HEK293 (cell line): ENCODE data around the gene ANTKMT.

Source experiments
- GFI1B ChIP-seq: fragments of 450-650 bp; formaldehyde crosslinking; IDR thresholded peaks from 2 replicates; pipeline ENCODE4 v1.5.1; 2016; ENCODE audit warnings: missing biosample characterization, missing genetic modification characterization
- KLF10 ChIP-seq: fragments of 450-650 bp; IDR thresholded peaks from 2 replicates; pipeline ENCODE4 v1.5.1; 2018; ENCODE audit warnings: missing biosample characterization, mild to moderate bottlenecking, missing genetic modification characterization
- KLF8 ChIP-seq: fragments of 450-650 bp; formaldehyde crosslinking; IDR thresholded peaks from 2 replicates; pipeline ENCODE4 v1.5.1; 2016; ENCODE audit warnings: missing biosample characterization, missing genetic modification characterization
- KLF9 ChIP-seq: fragments of 450-650 bp; formaldehyde crosslinking; IDR thresholded peaks from 2 replicates; pipeline ENCODE4 v1.5.1; 2016; ENCODE audit warnings: missing biosample characterization, missing genetic modification characterization, low read depth
- RBAK ChIP-seq: fragments of 450-650 bp; formaldehyde crosslinking; IDR thresholded peaks from 2 replicates; pipeline ENCODE4 v1.5.1; 2016; ENCODE audit warnings: missing biosample characterization, missing genetic modification characterization
- SCRT1 ChIP-seq: fragments of 450-650 bp; formaldehyde crosslinking; IDR thresholded peaks from 2 replicates; pipeline ENCODE4 v1.5.1; 2016; ENCODE audit warnings: missing biosample characterization, missing genetic modification characterization, borderline replicate concordance
- SP2 ChIP-seq: fragments of 450-650 bp; formaldehyde crosslinking; IDR thresholded peaks from 2 replicates; pipeline ENCODE4 v1.5.1; 2016; ENCODE audit warnings: missing biosample characterization, missing genetic modification characterization
- SP3 ChIP-seq: fragments of 450-650 bp; formaldehyde crosslinking; IDR thresholded peaks from 2 replicates; pipeline ENCODE4 v1.5.1; 2016; ENCODE audit warnings: missing biosample characterization, missing genetic modification characterization
- SP7 ChIP-seq: fragments of 450-650 bp; formaldehyde crosslinking; IDR thresholded peaks from 2 replicates; pipeline ENCODE4 v1.5.1; 2016; ENCODE audit warnings: missing biosample characterization, missing genetic modification characterization
- ZBTB17 ChIP-seq: fragments of 450-650 bp; formaldehyde crosslinking; IDR thresholded peaks from 2 replicates; pipeline ENCODE4 v1.5.1; 2016; ENCODE audit warnings: missing biosample characterization, missing genetic modification characterization
- ZBTB8A ChIP-seq: fragments of 450-650 bp; formaldehyde crosslinking; IDR thresholded peaks from 2 replicates; pipeline ENCODE4 v1.5.1; 2016; ENCODE audit warnings: missing biosample characterization, missing genetic modification characterization
- ZFP69B ChIP-seq: fragments of 450-650 bp; formaldehyde crosslinking; IDR thresholded peaks from 2 replicates; pipeline ENCODE4 v1.5.1; 2016; ENCODE audit warnings: missing biosample characterization, missing genetic modification characterization
- ZNF112 ChIP-seq: fragments of 450-650 bp; formaldehyde crosslinking; IDR thresholded peaks from 2 replicates; pipeline ENCODE4 v1.5.0; 2017; ENCODE audit warnings: missing biosample characterization, missing genetic modification characterization
- ZNF175 ChIP-seq: fragments of 450-650 bp; formaldehyde crosslinking; IDR thresholded peaks from 2 replicates; pipeline ENCODE4 v1.5.1; 2016; ENCODE audit warnings: missing biosample characterization, missing genetic modification characterization
- ZNF2 ChIP-seq: fragments of 450-650 bp; formaldehyde crosslinking; IDR thresholded peaks from 2 replicates; pipeline ENCODE4 v1.5.1; 2016; ENCODE audit warnings: missing biosample characterization, missing genetic modification characterization
- ZNF239 ChIP-seq: fragments of 450-650 bp; formaldehyde crosslinking; IDR thresholded peaks from 2 replicates; pipeline ENCODE4 v1.5.1; 2016; ENCODE audit warnings: missing biosample characterization, missing genetic modification characterization
- ZNF600 ChIP-seq: fragments of 450-650 bp; formaldehyde crosslinking; IDR thresholded peaks from 2 replicates; pipeline ENCODE4 v1.5.1; 2016; ENCODE audit warnings: missing biosample characterization, missing genetic modification characterization
- ZNF629 ChIP-seq: fragments of 450-650 bp; formaldehyde crosslinking; IDR thresholded peaks from 2 replicates; pipeline ENCODE4 v1.5.1; 2017; ENCODE audit warnings: missing biosample characterization, missing genetic modification characterization
- ZNF664 ChIP-seq: fragments of 450-650 bp; formaldehyde crosslinking; IDR thresholded peaks from 2 replicates; pipeline ENCODE4 v1.5.1; 2016; ENCODE audit warnings: missing biosample characterization, missing genetic modification characterization
- ZNF670 ChIP-seq: fragments of 450-650 bp; formaldehyde crosslinking; IDR thresholded peaks from 2 replicates; pipeline ENCODE4 v1.5.1; 2016; ENCODE audit warnings: missing biosample characterization, missing genetic modification characterization, low read depth
- ZNF76 ChIP-seq: fragments of 450-650 bp; formaldehyde crosslinking; IDR thresholded peaks from 2 replicates; pipeline ENCODE4; 2016; ENCODE audit warnings: low read depth, missing biosample characterization, missing genetic modification characterization, borderline replicate concordance
- TF ChIP-seq, protein P1 (sequence below): IDR thresholded peaks from 2 replicates; pipeline ENCODE4 v1.6.1; 2011; ENCODE audit warnings: mild to moderate bottlenecking, low read depth, low read length, borderline replicate concordance
- TF ChIP-seq, protein P2 (sequence below): fragments of 450-650 bp; formaldehyde crosslinking; IDR thresholded peaks from 2 replicates; pipeline ENCODE4; 2016; ENCODE audit warnings: missing biosample characterization, missing genetic modification characterization
- TF ChIP-seq, protein P3 (sequence below): fragments of 450-650 bp; formaldehyde crosslinking; IDR thresholded peaks from 2 replicates; pipeline ENCODE4 v1.5.1; 2016; ENCODE audit warnings: missing biosample characterization, missing genetic modification characterization
- TF ChIP-seq, protein P4 (sequence below): fragments of 450-650 bp; formaldehyde crosslinking; IDR thresholded peaks from 2 replicates; pipeline ENCODE4 v1.5.1; 2016; ENCODE audit warnings: missing biosample characterization, missing genetic modification characterization
- TF ChIP-seq, protein P5 (sequence below): fragments of 450-650 bp; formaldehyde crosslinking; IDR thresholded peaks from 2 replicates; pipeline ENCODE4 v1.5.1; 2016; ENCODE audit warnings: missing biosample characterization, missing genetic modification characterization
- TF ChIP-seq, protein P6 (sequence below): fragments of 450-650 bp; formaldehyde crosslinking; conservative IDR thresholded peaks from 2 replicates; pipeline ENCODE4 v1.5.1; 2016; ENCODE audit warnings: low read depth, missing biosample characterization, missing genetic modification characterization

ANTKMT gene

DNA sequence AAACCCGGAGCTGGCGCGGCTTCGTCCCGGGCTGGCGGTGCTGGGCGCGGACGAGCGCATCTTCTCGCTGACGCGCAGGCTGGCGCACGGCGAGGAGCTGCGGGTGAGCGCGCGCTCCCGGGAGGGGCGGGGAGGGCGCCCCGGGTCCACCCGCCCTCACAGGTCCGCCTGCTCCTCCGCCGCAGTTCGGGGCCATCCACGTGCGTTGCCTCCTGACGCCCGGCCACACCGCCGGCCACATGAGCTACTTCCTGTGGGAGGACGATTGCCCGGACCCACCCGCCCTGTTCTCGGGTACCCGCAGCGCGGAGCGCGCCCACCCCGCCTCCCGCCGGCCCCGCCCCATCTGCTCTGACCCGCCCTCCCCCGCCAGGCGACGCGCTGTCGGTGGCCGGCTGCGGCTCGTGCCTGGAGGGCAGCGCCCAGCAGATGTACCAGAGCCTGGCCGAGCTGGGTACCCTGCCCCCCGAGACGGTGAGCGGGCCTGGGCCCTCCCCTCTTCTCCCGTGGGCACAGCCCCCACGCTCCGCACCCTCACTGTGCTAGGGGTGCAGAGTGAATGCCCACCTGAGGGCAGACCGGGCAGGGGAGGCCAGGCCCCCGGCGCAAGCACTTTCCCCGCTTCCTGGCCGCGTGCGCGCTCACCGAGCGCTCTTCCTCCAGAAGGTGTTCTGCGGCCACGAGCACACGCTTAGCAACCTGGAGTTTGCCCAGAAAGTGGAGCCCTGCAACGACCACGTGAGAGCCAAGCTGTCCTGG, 7.4 kb downstream of the ANTKMT start (continued):
- TF ChIP-seq, protein P1, sequence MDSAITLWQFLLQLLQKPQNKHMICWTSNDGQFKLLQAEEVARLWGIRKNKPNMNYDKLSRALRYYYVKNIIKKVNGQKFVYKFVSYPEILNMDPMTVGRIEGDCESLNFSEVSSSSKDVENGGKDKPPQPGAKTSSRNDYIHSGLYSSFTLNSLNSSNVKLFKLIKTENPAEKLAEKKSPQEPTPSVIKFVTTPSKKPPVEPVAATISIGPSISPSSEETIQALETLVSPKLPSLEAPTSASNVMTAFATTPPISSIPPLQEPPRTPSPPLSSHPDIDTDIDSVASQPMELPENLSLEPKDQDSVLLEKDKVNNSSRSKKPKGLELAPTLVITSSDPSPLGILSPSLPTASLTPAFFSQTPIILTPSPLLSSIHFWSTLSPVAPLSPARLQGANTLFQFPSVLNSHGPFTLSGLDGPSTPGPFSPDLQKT = no peak
- TF ChIP-seq KLF8 (tag by site-specific recombination) = peak; percentile 34
- no peak for TF ChIP-seq ZNF670 (tag by site-specific recombination)
- TF ChIP-seq SP3 (tag by site-specific recombination) = peak; percentile 64
- TF ChIP-seq KLF10 (tag by site-specific recombination) = peak; percentile 6; the same call in 1 of the 2 replicates
- TF ChIP-seq, protein P2, sequence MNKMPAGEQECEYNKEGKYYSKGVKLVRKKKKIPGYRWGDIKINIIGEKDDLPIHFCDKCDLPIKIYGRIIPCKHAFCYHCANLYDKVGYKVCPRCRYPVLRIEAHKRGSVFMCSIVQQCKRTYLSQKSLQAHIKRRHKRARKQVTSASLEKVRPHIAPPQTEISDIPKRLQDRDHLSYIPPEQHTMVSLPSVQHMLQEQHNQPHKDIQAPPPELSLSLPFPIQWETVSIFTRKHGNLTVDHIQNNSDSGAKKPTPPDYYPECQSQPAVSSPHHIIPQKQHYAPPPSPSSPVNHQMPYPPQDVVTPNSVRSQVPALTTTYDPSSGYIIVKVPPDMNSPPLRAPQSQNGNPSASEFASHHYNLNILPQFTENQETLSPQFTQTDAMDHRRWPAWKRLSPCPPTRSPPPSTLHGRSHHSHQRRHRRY (tag by site-specific recombination) = no peak
- TF ChIP-seq ZNF175 = no peak
- TF ChIP-seq, protein P3, sequence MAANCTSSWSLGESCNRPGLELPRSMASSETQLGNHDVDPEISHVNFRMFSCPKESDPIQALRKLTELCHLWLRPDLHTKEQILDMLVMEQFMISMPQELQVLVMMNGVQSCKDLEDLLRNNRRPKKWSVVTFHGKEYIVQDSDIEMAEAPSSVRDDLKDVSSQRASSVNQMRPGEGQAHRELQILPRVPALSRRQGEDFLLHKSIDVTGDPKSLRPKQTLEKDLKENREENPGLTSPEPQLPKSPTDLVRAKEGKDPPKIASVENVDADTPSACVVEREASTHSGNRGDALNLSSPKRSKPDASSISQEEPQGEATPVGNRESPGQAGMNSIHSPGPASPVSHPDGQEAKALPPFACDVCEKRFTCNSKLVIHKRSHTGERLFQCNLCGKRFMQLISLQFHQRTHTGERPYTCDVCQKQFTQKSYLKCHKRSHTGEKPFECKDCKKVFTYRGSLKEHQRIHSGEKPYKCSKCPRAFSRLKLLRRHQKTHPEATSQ (tag by site-specific recombination) = 0 out of 2 replicates have a peak, but pooled peaks have one; percentile 27
- TF ChIP-seq, protein P4, sequence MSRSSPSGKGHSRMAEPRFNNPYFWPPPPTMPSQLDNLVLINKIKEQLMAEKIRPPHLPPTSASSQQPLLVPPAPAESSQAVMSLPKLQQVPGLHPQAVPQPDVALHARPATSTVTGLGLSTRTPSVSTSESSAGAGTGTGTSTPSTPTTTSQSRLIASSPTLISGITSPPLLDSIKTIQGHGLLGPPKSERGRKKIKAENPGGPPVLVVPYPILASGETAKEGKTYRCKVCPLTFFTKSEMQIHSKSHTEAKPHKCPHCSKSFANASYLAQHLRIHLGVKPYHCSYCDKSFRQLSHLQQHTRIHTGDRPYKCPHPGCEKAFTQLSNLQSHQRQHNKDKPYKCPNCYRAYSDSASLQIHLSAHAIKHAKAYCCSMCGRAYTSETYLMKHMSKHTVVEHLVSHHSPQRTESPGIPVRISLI (tag by site-specific recombination) = no peak
- TF ChIP-seq RBAK (tag by site-specific recombination) = no peak
- peak; percentile 72 for TF ChIP-seq ZFP69B (tag by site-specific recombination)
- no peak for TF ChIP-seq SCRT1 (tag by site-specific recombination)
- no peak for TF ChIP-seq ZNF239 (tag by site-specific recombination)
- TF ChIP-seq SP2 (tag by site-specific recombination) = peak; percentile 73
- TF ChIP-seq, protein P5, sequence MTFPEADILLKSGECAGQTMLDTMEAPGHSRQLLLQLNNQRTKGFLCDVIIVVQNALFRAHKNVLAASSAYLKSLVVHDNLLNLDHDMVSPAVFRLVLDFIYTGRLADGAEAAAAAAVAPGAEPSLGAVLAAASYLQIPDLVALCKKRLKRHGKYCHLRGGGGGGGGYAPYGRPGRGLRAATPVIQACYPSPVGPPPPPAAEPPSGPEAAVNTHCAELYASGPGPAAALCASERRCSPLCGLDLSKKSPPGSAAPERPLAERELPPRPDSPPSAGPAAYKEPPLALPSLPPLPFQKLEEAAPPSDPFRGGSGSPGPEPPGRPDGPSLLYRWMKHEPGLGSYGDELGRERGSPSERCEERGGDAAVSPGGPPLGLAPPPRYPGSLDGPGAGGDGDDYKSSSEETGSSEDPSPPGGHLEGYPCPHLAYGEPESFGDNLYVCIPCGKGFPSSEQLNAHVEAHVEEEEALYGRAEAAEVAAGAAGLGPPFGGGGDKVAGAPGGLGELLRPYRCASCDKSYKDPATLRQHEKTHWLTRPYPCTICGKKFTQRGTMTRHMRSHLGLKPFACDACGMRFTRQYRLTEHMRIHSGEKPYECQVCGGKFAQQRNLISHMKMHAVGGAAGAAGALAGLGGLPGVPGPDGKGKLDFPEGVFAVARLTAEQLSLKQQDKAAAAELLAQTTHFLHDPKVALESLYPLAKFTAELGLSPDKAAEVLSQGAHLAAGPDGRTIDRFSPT (tag by site-specific recombination) = peak; percentile 97
- TF ChIP-seq ZNF664 (tag by site-specific recombination) = no peak
- TF ChIP-seq ZBTB8A (tag by site-specific recombination) = peak; percentile 62
- peak; percentile 61; the same call in 1 of the 2 replicates for TF ChIP-seq ZNF2 (tag by site-specific recombination)
- peak; percentile 32; the same call in 1 of the 2 replicates for TF ChIP-seq ZBTB17
- TF ChIP-seq, protein P6, sequence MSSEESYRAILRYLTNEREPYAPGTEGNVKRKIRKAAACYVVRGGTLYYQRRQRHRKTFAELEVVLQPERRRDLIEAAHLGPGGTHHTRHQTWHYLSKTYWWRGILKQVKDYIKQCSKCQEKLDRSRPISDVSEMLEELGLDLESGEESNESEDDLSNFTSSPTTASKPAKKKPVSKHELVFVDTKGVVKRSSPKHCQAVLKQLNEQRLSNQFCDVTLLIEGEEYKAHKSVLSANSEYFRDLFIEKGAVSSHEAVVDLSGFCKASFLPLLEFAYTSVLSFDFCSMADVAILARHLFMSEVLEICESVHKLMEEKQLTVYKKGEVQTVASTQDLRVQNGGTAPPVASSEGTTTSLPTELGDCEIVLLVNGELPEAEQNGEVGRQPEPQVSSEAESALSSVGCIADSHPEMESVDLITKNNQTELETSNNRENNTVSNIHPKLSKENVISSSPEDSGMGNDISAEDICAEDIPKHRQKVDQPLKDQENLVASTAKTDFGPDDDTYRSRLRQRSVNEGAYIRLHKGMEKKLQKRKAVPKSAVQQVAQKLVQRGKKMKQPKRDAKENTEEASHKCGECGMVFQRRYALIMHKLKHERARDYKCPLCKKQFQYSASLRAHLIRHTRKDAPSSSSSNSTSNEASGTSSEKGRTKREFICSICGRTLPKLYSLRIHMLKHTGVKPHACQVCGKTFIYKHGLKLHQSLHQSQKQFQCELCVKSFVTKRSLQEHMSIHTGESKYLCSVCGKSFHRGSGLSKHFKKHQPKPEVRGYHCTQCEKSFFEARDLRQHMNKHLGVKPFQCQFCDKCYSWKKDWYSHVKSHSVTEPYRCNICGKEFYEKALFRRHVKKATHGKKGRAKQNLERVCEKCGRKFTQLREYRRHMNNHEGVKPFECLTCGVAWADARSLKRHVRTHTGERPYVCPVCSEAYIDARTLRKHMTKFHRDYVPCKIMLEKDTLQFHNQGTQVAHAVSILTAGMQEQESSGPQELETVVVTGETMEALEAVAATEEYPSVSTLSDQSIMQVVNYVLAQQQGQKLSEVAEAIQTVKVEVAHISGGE (tag by site-specific recombination) = peak; percentile 54; the same call in 1 of the 2 replicates
- peak; percentile 68; the same call in 1 of the 2 replicates for TF ChIP-seq ZNF600 (tag by site-specific recombination)
- peak; percentile 80 for TF ChIP-seq KLF9
- no peak for TF ChIP-seq ZNF112 (tag by site-specific recombination)
- peak; percentile 46; the same call in 1 of the 2 replicates for TF ChIP-seq ZNF629
- TF ChIP-seq GFI1B = no peak
- TF ChIP-seq SP7 (tag by site-specific recombination) = 0 out of 2 replicates have a peak, but pooled peaks have one; percentile 24
- TF ChIP-seq ZNF76 (tag by site-specific recombination) = no peak
